HEK293 (cell line): ENCODE data around the gene FAM240B.

Experiments
- CTCF ChIA-PET: fragments of 350-600 bp; formaldehyde crosslinking; extraction: SDS; loops from one replicate; lab custom pipeline; 2021; ENCODE audit warnings: antibody characterized with exemption; lab: Yijun Ruan, JAX
- POLR2A ChIA-PET: fragments of 300-600 bp; formaldehyde crosslinking; extraction: SDS; loops from one replicate; lab custom pipeline; 2020; ENCODE audit warnings: antibody characterized with exemption, inconsistent platforms; lab: Yijun Ruan, JAX
- H3K27ac ChIP-seq: fragments of 200-500 bp; sonication (Bioruptor generic); 2 replicates; pipeline ENCODE4 v1.5.1; 2014; ENCODE audit warnings: low read depth, low read length, control low read depth, inconsistent platforms; ENCODE audit errors: extremely low read depth
- H3K36me3 ChIP-seq, 2 experiments: fragments of 200-500 bp in 1 of 2; sonication (Bioruptor generic) in 1 of 2; 1 replicate in 1 of 2; 2 replicates in 1 of 2; pipeline ENCODE4 v1.5.1; 2014 to 2017; ENCODE audit warnings: inconsistent platforms in 2 of 2, low read length in 2 of 2; ENCODE audit not compliant: control insufficient read depth in 2 of 2, insufficient read depth in 1 of 2
- H3K4me1 ChIP-seq: fragments of 200-500 bp; sonication (Bioruptor generic); 2 replicates; pipeline ENCODE4 v1.5.1; 2014; ENCODE audit warnings: mild to moderate bottlenecking, low read length, inconsistent platforms; ENCODE audit not compliant: control insufficient read depth, insufficient read depth
- H3K4me3 ChIP-seq: 2 replicates; pipeline ENCODE4 v1.5.1; 2011; ENCODE audit warnings: low read depth, mild to moderate bottlenecking, control low read depth, low read length, moderate library complexity
- H3K9me3 ChIP-seq: fragments of 200-500 bp; sonication (Bioruptor generic); 2 replicates; pipeline ENCODE4 v1.5.1; 2014; ENCODE audit warnings: low read depth, low read length, inconsistent platforms; ENCODE audit not compliant: control insufficient read depth, insufficient read depth
- GLI2 ChIP-seq: fragments of 450-650 bp; formaldehyde crosslinking; IDR thresholded peaks from 2 replicates; pipeline ENCODE4; 2017; ENCODE audit warnings: missing biosample characterization, missing genetic modification characterization, low read depth, borderline replicate concordance
- GLIS1 ChIP-seq: fragments of 450-650 bp; formaldehyde crosslinking; IDR thresholded peaks from 2 replicates; pipeline ENCODE4 v1.5.1; 2016; ENCODE audit warnings: missing biosample characterization, missing genetic modification characterization
- HOXC10 ChIP-seq: sonication (generic); formaldehyde crosslinking; IDR thresholded peaks from 2 replicates; pipeline ENCODE4 v1.8.1; 2023; ENCODE audit warnings: mild to moderate bottlenecking, missing genetic modification reagents
- REPIN1 ChIP-seq: fragments of 450-650 bp; formaldehyde crosslinking; IDR thresholded peaks from 2 replicates; pipeline ENCODE4 v1.5.1; 2017; ENCODE audit warnings: missing biosample characterization, missing genetic modification characterization, low read depth
- SP3 ChIP-seq: fragments of 450-650 bp; formaldehyde crosslinking; IDR thresholded peaks from 2 replicates; pipeline ENCODE4 v1.5.1; 2016; ENCODE audit warnings: missing biosample characterization, missing genetic modification characterization
- TCF7L2 ChIP-seq: IDR thresholded peaks from 2 replicates; pipeline ENCODE4 v1.6.1; 2011; ENCODE audit warnings: low read depth, mild to moderate bottlenecking, inconsistent platforms, low read length, moderate library complexity, borderline replicate concordance
- ZBTB1 ChIP-seq: fragments of 450-650 bp; formaldehyde crosslinking; IDR thresholded peaks from 2 replicates; pipeline ENCODE4 v1.5.1; 2016; ENCODE audit warnings: missing biosample characterization, missing genetic modification characterization
- ZNF112 ChIP-seq: fragments of 450-650 bp; formaldehyde crosslinking; IDR thresholded peaks from 2 replicates; pipeline ENCODE4 v1.5.0; 2017; ENCODE audit warnings: missing biosample characterization, missing genetic modification characterization
- ZNF133 ChIP-seq: fragments of 450-650 bp; formaldehyde crosslinking; IDR thresholded peaks from 2 replicates; pipeline ENCODE4 v1.5.1; 2016; ENCODE audit warnings: missing biosample characterization, missing genetic modification characterization
- ZNF155 ChIP-seq: fragments of 450-650 bp; formaldehyde crosslinking; IDR thresholded peaks from 2 replicates; pipeline ENCODE4 v1.5.1; 2016; ENCODE audit warnings: missing biosample characterization, missing genetic modification characterization
- ZNF211 ChIP-seq: fragments of 450-650 bp; formaldehyde crosslinking; IDR thresholded peaks from 2 replicates; pipeline ENCODE4 v1.5.1; 2016; ENCODE audit warnings: low read depth, missing biosample characterization, missing genetic modification characterization
- ZNF311 ChIP-seq: fragments of 450-650 bp; formaldehyde crosslinking; IDR thresholded peaks from 2 replicates; pipeline ENCODE4 v1.5.1; 2017; ENCODE audit warnings: missing biosample characterization, missing genetic modification characterization, borderline replicate concordance
- ZNF354C ChIP-seq: fragments of 450-650 bp; formaldehyde crosslinking; IDR thresholded peaks from 2 replicates; pipeline ENCODE4 v1.5.1; 2016; ENCODE audit warnings: missing biosample characterization, missing genetic modification characterization, low read depth, borderline replicate concordance
- ZNF473 ChIP-seq: fragments of 450-650 bp; formaldehyde crosslinking; IDR thresholded peaks from 2 replicates; pipeline ENCODE4 v1.5.1; 2017; ENCODE audit warnings: missing biosample characterization, missing genetic modification characterization
- ZNF510 ChIP-seq: fragments of 450-650 bp; formaldehyde crosslinking; IDR thresholded peaks from 2 replicates; pipeline ENCODE4 v1.5.1; 2018; ENCODE audit warnings: mild to moderate bottlenecking, missing genetic modification characterization, missing biosample characterization; ENCODE audit not compliant: insufficient replicate concordance
- ZNF529 ChIP-seq: fragments of 450-650 bp; formaldehyde crosslinking; IDR thresholded peaks from 2 replicates; pipeline ENCODE4 v1.5.1; 2017; ENCODE audit warnings: missing genetic modification characterization, missing biosample characterization; ENCODE audit not compliant: insufficient replicate concordance
- ZNF596 ChIP-seq: fragments of 450-650 bp; IDR thresholded peaks from 2 replicates; pipeline ENCODE4 v1.5.0; 2018; ENCODE audit warnings: missing biosample characterization, mild to moderate bottlenecking, missing genetic modification characterization, moderate library complexity
- ZNF600 ChIP-seq: fragments of 450-650 bp; formaldehyde crosslinking; IDR thresholded peaks from 2 replicates; pipeline ENCODE4 v1.5.1; 2016; ENCODE audit warnings: missing biosample characterization, missing genetic modification characterization
- ZNF629 ChIP-seq: fragments of 450-650 bp; formaldehyde crosslinking; IDR thresholded peaks from 2 replicates; pipeline ENCODE4 v1.5.1; 2017; ENCODE audit warnings: missing biosample characterization, missing genetic modification characterization
- ZNF837 ChIP-seq: fragments of 450-650 bp; formaldehyde crosslinking; IDR thresholded peaks from 2 replicates; pipeline ENCODE4 v1.5.1; 2016; ENCODE audit warnings: missing biosample characterization, missing genetic modification characterization
- TF ChIP-seq, protein P1 (sequence below): fragments of 450-650 bp; formaldehyde crosslinking; IDR thresholded peaks from 2 replicates; pipeline ENCODE4 v1.5.1; 2017; ENCODE audit warnings: missing biosample characterization, missing genetic modification characterization
- TF ChIP-seq, protein P2 (sequence below): fragments of 450-650 bp; IDR thresholded peaks from 2 replicates; pipeline ENCODE4 v1.5.1; 2018; ENCODE audit warnings: missing biosample characterization, missing genetic modification characterization
- TF ChIP-seq, protein P3 (sequence below): fragments of 450-650 bp; formaldehyde crosslinking; IDR thresholded peaks from 2 replicates; pipeline ENCODE4 v1.5.1; 2016; ENCODE audit warnings: missing biosample characterization, missing genetic modification characterization
- TF ChIP-seq, protein P4 (sequence below): fragments of 450-650 bp; formaldehyde crosslinking; IDR thresholded peaks from 2 replicates; pipeline ENCODE4 v1.5.0; 2017; ENCODE audit warnings: missing biosample characterization, missing genetic modification characterization, borderline replicate concordance
- TF ChIP-seq, protein P5 (sequence below): fragments of 450-650 bp; formaldehyde crosslinking; IDR thresholded peaks from 2 replicates; pipeline ENCODE4 v1.5.1; 2016; ENCODE audit warnings: missing biosample characterization, missing genetic modification characterization

FAM240B gene

DNA sequence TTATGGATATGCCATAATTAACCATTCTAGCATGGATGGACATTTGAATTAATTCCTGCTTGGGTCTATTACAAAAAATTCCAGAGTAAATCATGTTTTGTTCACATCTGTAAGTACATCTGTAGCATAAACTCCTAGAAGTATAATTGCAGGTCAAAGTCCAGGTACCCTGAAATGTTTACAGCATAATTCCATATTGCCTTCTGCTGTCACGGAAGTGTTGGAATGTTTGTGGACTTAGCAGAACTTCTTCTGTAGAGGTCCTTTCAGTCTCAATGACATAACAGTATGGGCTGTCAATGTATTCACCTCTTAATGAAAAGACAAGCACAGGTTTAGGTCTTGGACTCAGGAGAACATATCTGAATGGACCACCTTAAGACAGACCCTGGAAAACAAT lies 1.8 kb downstream of the FAM240B start (continued):
- TF ChIP-seq REPIN1 (tag by site-specific recombination) (no peak), ZNF473 (tag by site-specific recombination) (no peak), ZNF354C (tag by site-specific recombination) (no peak), ZNF596 (tag by site-specific recombination) (no peak), ZNF112 (tag by site-specific recombination) (no peak), ZNF837 (tag by site-specific recombination) (no peak), ZNF629 (no peak), ZNF211 (no peak), GLIS1 (tag by site-specific recombination) (no peak), HOXC10 (CRISPR knock-in tag) (no peak)
- TF ChIP-seq, protein P1, sequence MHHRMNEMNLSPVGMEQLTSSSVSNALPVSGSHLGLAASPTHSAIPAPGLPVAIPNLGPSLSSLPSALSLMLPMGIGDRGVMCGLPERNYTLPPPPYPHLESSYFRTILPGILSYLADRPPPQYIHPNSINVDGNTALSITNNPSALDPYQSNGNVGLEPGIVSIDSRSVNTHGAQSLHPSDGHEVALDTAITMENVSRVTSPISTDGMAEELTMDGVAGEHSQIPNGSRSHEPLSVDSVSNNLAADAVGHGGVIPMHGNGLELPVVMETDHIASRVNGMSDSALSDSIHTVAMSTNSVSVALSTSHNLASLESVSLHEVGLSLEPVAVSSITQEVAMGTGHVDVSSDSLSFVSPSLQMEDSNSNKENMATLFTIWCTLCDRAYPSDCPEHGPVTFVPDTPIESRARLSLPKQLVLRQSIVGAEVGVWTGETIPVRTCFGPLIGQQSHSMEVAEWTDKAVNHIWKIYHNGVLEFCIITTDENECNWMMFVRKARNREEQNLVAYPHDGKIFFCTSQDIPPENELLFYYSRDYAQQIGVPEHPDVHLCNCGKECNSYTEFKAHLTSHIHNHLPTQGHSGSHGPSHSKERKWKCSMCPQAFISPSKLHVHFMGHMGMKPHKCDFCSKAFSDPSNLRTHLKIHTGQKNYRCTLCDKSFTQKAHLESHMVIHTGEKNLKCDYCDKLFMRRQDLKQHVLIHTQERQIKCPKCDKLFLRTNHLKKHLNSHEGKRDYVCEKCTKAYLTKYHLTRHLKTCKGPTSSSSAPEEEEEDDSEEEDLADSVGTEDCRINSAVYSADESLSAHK (tag by site-specific recombination) = no peak
- TF ChIP-seq, protein P2, sequence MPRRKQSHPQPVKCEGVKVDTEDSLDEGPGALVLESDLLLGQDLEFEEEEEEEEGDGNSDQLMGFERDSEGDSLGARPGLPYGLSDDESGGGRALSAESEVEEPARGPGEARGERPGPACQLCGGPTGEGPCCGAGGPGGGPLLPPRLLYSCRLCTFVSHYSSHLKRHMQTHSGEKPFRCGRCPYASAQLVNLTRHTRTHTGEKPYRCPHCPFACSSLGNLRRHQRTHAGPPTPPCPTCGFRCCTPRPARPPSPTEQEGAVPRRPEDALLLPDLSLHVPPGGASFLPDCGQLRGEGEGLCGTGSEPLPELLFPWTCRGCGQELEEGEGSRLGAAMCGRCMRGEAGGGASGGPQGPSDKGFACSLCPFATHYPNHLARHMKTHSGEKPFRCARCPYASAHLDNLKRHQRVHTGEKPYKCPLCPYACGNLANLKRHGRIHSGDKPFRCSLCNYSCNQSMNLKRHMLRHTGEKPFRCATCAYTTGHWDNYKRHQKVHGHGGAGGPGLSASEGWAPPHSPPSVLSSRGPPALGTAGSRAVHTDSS (tag by site-specific recombination) = no peak

DNA sequence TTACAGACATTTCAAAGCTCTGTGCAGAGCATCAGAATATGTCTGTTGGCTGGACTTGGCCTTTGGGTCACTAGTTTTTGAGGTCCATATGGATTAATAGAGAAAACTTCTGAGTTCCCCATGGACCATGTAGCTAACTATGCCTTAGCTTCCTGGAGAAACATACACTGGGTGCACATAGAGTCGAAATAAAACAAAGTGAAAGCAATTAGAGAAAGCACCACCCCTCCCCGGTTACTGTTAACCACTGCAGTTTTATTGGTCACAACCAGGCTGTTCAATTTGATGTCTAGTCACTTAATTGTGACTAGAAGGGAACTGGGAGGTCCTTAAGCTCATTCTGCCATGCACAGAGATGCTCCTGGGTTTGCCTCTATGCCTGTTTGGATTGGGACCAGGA lies 4.2 kb downstream of the FAM240B start:
- no peak overlapping the region for H3K4me3 ChIP-seq
- TF ChIP-seq ZNF155 (no peak), ZNF529 (no peak), TCF7L2 (no peak), SP3 (tag by site-specific recombination) (no peak), GLI2 (tag by site-specific recombination) (no peak), ZNF311 (tag by site-specific recombination) (no peak), ZNF133 (tag by site-specific recombination) (no peak), ZNF510 (tag by site-specific recombination) (no peak)
- TF ChIP-seq, protein P3, sequence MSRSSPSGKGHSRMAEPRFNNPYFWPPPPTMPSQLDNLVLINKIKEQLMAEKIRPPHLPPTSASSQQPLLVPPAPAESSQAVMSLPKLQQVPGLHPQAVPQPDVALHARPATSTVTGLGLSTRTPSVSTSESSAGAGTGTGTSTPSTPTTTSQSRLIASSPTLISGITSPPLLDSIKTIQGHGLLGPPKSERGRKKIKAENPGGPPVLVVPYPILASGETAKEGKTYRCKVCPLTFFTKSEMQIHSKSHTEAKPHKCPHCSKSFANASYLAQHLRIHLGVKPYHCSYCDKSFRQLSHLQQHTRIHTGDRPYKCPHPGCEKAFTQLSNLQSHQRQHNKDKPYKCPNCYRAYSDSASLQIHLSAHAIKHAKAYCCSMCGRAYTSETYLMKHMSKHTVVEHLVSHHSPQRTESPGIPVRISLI (tag by site-specific recombination) = no peak
- TF ChIP-seq, all 188 proteins: peak for 0
- Histone ChIP-seq H3K4me1 (no peaks in the 10 kb centered on the region), H3K27ac (no peak overlapping the region), H3K9me3 (no peaks in the 10 kb centered on the region), H3K36me3 (no peaks in the 10 kb centered on the region)
- POLR2A ChIA-PET = no interaction called here
- CTCF ChIA-PET = interaction anchor here (0.5 to 0.8 kb wide), 2 partner anchors 44 to 53 kb away, joined by 3 read pairs; no protein-coding TSS in a partner anchor

DNA sequence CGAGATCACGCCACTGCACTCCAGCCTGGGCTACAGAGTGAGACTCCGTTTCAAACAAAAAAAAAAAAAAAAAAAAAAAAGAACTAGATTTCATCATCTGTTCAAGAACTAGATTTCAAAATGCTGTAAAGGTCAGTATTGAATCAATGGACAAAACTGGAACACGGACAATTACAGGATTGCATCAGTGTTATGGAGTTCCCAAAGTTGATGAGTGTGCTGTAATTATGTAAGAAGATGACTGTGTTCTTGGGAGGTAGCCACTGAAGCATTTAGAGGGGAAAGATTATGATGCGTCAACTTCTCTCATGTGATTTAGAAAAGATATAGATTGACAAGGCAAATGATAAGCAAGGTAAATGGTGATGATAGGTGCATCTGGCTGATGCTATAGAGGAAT lies 6.5 kb downstream of the FAM240B start:
- CTCF ChIA-PET = interaction anchor here (0.9 kb wide), 1 partner anchor 71 kb away, joined by 3 read pairs; no protein-coding TSS in a partner anchor
- H3K4me1 ChIP-seq = no peaks in the 10 kb centered on the region
- H3K36me3 ChIP-seq = no peaks in the 10 kb centered on the region
- no peak overlapping the region for H3K4me3 ChIP-seq
- no peaks in the 10 kb centered on the region for H3K9me3 ChIP-seq
- POLR2A ChIA-PET = no interaction called here
- H3K27ac ChIP-seq = no peak overlapping the region
- TF ChIP-seq ZBTB1 (tag by site-specific recombination) (no peak), ZNF600 (peak; percentile 56; the same call in 1 of the 2 replicates), ZNF629 (0 out of 2 replicates have a peak, but pooled peaks have one; percentile 32), ZNF133 (tag by site-specific recombination) (no peak)
- TF ChIP-seq, protein P4, sequence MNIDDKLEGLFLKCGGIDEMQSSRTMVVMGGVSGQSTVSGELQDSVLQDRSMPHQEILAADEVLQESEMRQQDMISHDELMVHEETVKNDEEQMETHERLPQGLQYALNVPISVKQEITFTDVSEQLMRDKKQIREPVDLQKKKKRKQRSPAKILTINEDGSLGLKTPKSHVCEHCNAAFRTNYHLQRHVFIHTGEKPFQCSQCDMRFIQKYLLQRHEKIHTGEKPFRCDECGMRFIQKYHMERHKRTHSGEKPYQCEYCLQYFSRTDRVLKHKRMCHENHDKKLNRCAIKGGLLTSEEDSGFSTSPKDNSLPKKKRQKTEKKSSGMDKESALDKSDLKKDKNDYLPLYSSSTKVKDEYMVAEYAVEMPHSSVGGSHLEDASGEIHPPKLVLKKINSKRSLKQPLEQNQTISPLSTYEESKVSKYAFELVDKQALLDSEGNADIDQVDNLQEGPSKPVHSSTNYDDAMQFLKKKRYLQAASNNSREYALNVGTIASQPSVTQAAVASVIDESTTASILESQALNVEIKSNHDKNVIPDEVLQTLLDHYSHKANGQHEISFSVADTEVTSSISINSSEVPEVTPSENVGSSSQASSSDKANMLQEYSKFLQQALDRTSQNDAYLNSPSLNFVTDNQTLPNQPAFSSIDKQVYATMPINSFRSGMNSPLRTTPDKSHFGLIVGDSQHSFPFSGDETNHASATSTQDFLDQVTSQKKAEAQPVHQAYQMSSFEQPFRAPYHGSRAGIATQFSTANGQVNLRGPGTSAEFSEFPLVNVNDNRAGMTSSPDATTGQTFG (tag by site-specific recombination) = no peak
- TF ChIP-seq, protein P5, sequence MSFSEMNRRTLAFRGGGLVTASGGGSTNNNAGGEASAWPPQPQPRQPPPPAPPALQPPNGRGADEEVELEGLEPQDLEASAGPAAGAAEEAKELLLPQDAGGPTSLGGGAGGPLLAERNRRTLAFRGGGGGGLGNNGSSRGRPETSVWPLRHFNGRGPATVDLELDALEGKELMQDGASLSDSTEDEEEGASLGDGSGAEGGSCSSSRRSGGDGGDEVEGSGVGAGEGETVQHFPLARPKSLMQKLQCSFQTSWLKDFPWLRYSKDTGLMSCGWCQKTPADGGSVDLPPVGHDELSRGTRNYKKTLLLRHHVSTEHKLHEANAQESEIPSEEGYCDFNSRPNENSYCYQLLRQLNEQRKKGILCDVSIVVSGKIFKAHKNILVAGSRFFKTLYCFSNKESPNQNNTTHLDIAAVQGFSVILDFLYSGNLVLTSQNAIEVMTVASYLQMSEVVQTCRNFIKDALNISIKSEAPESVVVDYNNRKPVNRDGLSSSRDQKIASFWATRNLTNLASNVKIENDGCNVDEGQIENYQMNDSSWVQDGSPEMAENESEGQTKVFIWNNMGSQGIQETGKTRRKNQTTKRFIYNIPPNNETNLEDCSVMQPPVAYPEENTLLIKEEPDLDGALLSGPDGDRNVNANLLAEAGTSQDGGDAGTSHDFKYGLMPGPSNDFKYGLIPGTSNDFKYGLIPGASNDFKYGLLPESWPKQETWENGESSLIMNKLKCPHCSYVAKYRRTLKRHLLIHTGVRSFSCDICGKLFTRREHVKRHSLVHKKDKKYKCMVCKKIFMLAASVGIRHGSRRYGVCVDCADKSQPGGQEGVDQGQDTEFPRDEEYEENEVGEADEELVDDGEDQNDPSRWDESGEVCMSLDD (tag by site-specific recombination) = no peak
